Ovary (tissue), 9 donors: ENCODE measurements around the gene LMOD3. TPM values are rescaled to one million over a fixed set of nuclear protein-coding genes. Genes with fewer than 3 reads are reported as not detected.

ENCODE experiments used
- DNase-seq, 5 donors: peaks; one replicate each; pipeline ENCODE4 v3.0.0-alpha.2; 2019 to 2020
- H3K27ac ChIP-seq, 2 donors: fragments of 200-600 bp; one replicate each; pipeline versions ENCODE4 v1.5.1 to v1.8.0; 2019 to 2022
- H3K27me3 ChIP-seq: fragments of 200-600 bp; one replicate; pipeline ENCODE4 v1.8.0; 2022
- H3K36me3 ChIP-seq: fragments of 200-600 bp; sonication (generic); one replicate; pipeline ENCODE4 v1.5.1; 2019
- H3K4me1 ChIP-seq: one replicate; pipeline ENCODE4 v1.8.1; 2013; ENCODE audit warnings: mild to moderate bottlenecking, moderate library complexity; ENCODE audit not compliant: insufficient read depth
- H3K4me3 ChIP-seq: fragments of 200-600 bp; sonication (generic); one replicate; pipeline ENCODE4 v1.5.1; 2017
- H3K9me3 ChIP-seq, 2 donors: fragments of 200-600 bp in 1 of 2; sonication (generic) in 1 of 2; one replicate each; pipeline versions ENCODE4 v1.5.1 to v1.8.1; 2013 to 2019; ENCODE audit warnings: mild to moderate bottlenecking in 1 of 2, moderate library complexity in 1 of 2
- EP300 ChIP-seq: sonication (generic); formaldehyde crosslinking; IDR thresholded peaks from one replicate; pipeline ENCODE4 v1.6.1; 2017; ENCODE audit warnings: antibody characterized with exemption
- POLR2A ChIP-seq: fragments of 450-650 bp; IDR thresholded peaks from one replicate; pipeline ENCODE4 v1.6.1; 2017; ENCODE audit warnings: antibody characterized with exemption, mild to moderate bottlenecking, moderate library complexity
- WGBS, 3 donors: extraction: QIAGEN DNeasy Blood & Tissue Kit in 1 of 3; methylation state at CpG; one replicate each; pipeline versions ENCODE4 v1.1.5 to v1.1.7; 2013 to 2017; 5-methylcytosine and 5-hydroxymethylcytosine counted together
- intact Hi-C, 4 donors: fragments of 100-400 bp; cut with DNase I; formaldehyde crosslinking; loops; one replicate each; pipeline versions ENCODE4 v1.11.0 to v1.15.1; 2022 to 2023
- polyA plus RNA-seq, 2 donors: library from polyadenylated mRNA; stranded (reverse); fragments of 200-250 nt in 1 of 2; fragments of 350-450 nt in 1 of 2; fragmentation: Illumina TruSeq in 1 of 2; extraction: RNeasy Lipid Tissue Mini Kit (QIAGEN cat#74804) in 1 of 2; gene quantifications; one replicate each; pipeline ENCODE4 v1.2.3, GENCODE V29; 2013 to 2014
- total RNA-seq, 7 donors: library from RNA; depleted of rRNA in 2 of 7; stranded (reverse); fragments of >200 nt in 2 of 7; fragmentation: NEBNext Ultra II Directional in 3 of 7; extraction: Animal tissue kit (Norgen Biotek cat#: 25700) in 3 of 7; gene quantifications; one replicate each; pipeline versions ENCODE4 v1.1.0 to v1.2.4, GENCODE V29; 2016 to 2023
- TF ChIP-seq, protein P1 (sequence below), 3 donors: fragments of 450-650 bp in 2 of 3; fragments of 200-600 bp in 1 of 3; IDR thresholded peaks; one replicate each; pipeline versions ENCODE4 v1.5.1 to v1.8.0; 2016 to 2022; ENCODE audit warnings: antibody characterized with exemption in 3 of 3, mild to moderate bottlenecking in 1 of 3
- donor health status: DM: no; HTN: no; CAD: no; lungs with moderate emphysema.
- donor health status: DM: no; HTN: no; CAD: no.
- donor health status: Bipolar disorder and iron deficiency.
- donor health status: DM: yes; HTN: yes; CAD: no.
- donor health status: DM: no; HTN: no; CAD: no.
- donor health status: DM: yes; HTN: yes; CAD: no.

Gene LMOD3
- total and polyA plus RNA-seq, 9 donors: 0.10 to 0.36 (median 0.13) TPM; not detected in 6

DNA sequence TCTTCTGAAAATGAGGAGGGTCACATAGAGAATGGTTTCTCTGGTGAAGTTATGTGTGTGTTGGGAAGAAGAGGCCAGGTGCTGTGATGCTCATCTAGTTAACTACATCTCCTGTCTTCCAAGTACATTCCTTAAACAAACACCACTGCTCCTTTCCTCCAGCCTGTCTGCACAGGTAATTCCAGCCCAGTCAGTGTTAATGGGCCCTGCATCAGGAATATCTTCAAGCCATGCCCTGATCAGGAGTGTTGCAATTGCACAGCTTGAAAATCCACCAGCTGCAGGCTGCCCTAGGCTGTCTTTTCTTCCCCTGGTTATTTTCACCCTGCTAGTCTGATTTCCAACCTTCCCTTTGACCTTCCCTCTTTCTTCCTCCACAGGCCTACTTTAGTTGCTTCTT lies 41.9 kb upstream of the LMOD3 start:
- H3K4me3 ChIP-seq: no peak overlapping the region
- no peak for DNase-seq
- intact Hi-C loops: loop anchor here (5.0 to 10.0 kb wide), 6 partner anchors 141 to 508 kb away; no protein-coding TSS in a partner anchor
- no peaks in the 10 kb centered on the region for H3K4me1 ChIP-seq
- H3K27me3 ChIP-seq: no peaks in the 10 kb centered on the region
- no peak overlapping the region for H3K27ac ChIP-seq
- H3K36me3 ChIP-seq: no peaks in the 10 kb centered on the region
- no peaks in the 10 kb centered on the region for H3K9me3 ChIP-seq
- TF ChIP-seq, protein P1, sequence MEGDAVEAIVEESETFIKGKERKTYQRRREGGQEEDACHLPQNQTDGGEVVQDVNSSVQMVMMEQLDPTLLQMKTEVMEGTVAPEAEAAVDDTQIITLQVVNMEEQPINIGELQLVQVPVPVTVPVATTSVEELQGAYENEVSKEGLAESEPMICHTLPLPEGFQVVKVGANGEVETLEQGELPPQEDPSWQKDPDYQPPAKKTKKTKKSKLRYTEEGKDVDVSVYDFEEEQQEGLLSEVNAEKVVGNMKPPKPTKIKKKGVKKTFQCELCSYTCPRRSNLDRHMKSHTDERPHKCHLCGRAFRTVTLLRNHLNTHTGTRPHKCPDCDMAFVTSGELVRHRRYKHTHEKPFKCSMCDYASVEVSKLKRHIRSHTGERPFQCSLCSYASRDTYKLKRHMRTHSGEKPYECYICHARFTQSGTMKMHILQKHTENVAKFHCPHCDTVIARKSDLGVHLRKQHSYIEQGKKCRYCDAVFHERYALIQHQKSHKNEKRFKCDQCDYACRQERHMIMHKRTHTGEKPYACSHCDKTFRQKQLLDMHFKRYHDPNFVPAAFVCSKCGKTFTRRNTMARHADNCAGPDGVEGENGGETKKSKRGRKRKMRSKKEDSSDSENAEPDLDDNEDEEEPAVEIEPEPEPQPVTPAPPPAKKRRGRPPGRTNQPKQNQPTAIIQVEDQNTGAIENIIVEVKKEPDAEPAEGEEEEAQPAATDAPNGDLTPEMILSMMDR (IDR thresholded peaks at IDR 0.05): no peak
- TF ChIP-seq EP300 (no peak), POLR2A (no peak)

DNA sequence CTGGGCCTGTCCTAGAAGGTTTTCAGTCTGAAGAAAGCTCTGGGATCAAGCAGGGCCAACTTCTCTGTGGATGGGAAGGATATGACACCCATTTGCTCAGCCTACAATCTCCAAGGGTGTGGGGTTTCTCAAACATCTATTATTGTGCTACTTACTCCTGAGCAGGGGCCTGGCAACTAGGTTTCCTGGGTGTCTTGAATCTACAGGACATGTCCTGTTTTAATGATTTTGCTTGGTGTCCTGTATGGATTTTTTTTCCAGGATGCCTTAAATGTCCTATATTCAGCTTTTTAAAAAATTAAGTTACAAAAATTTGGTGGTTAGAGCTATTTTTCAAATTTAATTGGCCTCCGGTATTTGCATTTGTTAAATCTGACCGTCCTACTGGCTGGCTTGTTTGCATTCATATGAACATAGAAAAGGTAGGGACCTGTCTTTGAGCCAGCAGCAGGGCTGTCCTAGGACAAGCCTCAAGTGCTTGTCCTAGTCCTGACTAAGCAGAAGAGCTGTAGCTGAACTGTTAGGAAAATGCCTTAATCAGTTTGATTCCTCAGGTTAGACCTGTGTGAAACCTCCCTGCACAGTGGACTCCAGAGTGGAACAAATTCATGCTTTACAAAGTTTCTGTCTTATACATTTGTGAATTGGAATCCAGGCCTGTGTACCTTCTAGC lies 40.0 kb upstream of the LMOD3 start:
- Histone ChIP-seq H3K4me1 (no peaks in the 10 kb centered on the region), H3K9me3 (no peaks in the 10 kb centered on the region), H3K4me3 (no peak overlapping the region), H3K36me3 (no peaks in the 10 kb centered on the region), H3K27me3 (no peaks in the 10 kb centered on the region), H3K27ac (no peak overlapping the region)
- TF ChIP-seq, protein P1 (IDR thresholded peaks at IDR 0.05): no peak
- TF ChIP-seq POLR2A: no peak
- TF ChIP-seq EP300: no peak
- 88 to 91% (median 89%) methylated on average over 2 of the region's 2 CpGs for WGBS, 3 donors
- intact Hi-C loops: loop anchor here (5.0 to 10.0 kb wide), 6 partner anchors 142 to 510 kb away; no protein-coding TSS in a partner anchor
- no peak for DNase-seq

DNA sequence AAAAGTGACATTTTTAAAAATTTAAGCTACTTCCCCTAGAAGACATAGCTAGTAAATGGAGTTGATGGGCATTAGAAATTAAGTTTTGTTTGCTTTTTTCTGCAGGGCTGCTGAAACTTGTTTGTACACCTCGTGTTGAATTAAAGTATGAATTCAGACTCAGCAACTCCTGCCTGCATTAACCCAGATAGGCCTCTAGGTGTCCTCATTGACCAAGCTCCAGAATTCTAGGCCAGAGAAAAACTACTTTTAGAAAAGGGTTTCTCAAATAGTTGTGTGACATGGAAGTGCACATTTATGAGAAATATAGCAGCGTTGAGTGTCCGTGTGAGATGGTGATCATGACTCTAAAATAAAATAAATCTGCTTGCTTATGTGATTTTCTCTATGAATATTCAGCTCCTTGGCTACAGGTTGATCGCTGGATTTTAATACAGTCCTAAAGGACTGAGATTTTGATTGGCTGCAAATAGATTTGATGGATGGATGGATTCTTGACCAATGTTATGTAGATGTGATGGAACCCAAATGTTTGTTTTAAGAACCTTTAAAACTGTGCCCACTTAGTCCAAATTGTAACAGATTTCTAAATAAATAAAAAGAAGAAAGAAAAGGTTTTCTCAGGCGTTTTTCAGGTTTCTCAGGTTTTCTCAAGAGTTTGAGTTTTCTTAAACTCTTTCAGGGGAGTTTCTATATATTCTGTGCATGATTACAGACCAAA lies 39.4 kb upstream of the LMOD3 start:
- no peaks in the 10 kb centered on the region for H3K27me3 ChIP-seq
- H3K27ac ChIP-seq: no peak overlapping the region
- no peaks in the 10 kb centered on the region for H3K4me1 ChIP-seq
- H3K36me3 ChIP-seq: no peaks in the 10 kb centered on the region
- DNase-seq: peak in 3 of 5 donors; percentile 11 to 46 (median 35)
- TF ChIP-seq, protein P1 (IDR thresholded peaks at IDR 0.05): peak; percentile 71 to 93 (median 88)
- no peak for TF ChIP-seq POLR2A
- H3K4me3 ChIP-seq: no peak overlapping the region
- no peaks in the 10 kb centered on the region for H3K9me3 ChIP-seq
- WGBS, 3 donors: 37 to 40% (median 39%) methylated on average over 5 of the region's 5 CpGs
- intact Hi-C loops: loop anchor here (2.0 to 10.0 kb wide), 7 partner anchors 143 to 511 kb away; no protein-coding TSS in a partner anchor

DNA sequence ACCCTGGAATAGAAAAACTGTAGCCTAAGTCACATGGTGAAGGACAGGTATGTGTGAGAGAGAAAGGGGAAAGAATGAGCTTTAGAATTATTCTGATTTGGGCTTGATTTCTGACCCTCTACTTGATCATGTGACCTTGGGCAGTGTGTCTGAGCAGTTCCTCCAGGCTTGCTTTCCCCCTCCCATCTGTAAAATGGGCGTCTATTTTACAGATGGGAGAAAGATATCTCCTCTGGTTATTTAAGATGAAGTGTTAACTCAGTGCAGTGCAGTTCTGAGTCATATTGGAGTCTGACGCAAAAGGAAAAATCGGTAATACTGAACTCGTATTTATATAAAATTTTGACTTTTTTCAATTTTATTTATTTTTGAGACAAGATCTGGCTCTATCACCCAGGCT lies 38.1 kb upstream of the LMOD3 start:
- WGBS, 3 donors: 82 to 88% (median 86%) methylated on average over 4 of the region's 4 CpGs
- no peak for TF ChIP-seq POLR2A
- TF ChIP-seq, protein P1 (IDR thresholded peaks at IDR 0.05): no peak
- no peak for TF ChIP-seq EP300

More for the DNA sequence above, 38.1 kb upstream of the LMOD3 start:
- Histone ChIP-seq H3K9me3 (no peaks in the 10 kb centered on the region), H3K36me3 (no peaks in the 10 kb centered on the region), H3K27me3 (no peaks in the 10 kb centered on the region), H3K27ac (no peak overlapping the region), H3K4me3 (no peak overlapping the region), H3K4me1 (no peaks in the 10 kb centered on the region)
- intact Hi-C loops: loop anchor here (2.0 to 10.0 kb wide), 7 partner anchors 144 to 512 kb away; no protein-coding TSS in a partner anchor
- DNase-seq: no peak
